NCI-H128 (cell line): ENCODE data around the gene CREM.

ENCODE experiments used
- DNase-seq: peaks from one replicate; lab custom pipeline; 2025; ENCODE audit not compliant: unreplicated experiment; lab: John Stamatoyannopoulos, UW

The CREM gene

DNA sequence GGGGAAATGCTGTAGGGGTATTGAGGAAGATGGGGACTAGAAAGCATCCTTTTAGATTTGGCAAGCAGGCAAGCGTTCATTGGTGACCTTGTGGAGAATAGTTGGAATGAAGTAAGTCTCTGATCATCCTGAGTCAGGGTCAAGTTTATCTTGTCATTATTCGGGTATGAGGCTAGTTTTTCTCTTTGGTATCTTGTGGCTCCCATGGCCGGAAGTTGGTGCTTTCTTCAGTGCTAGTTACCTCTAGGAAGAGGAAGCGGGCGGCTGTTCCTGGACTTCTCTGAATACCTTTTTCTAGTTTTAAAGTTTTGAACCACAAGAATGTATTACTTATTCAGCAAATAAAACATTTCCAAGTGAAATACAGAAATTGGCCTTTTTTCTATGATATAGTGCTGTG, 9.2 kb downstream of the CREM start:
- DNase-seq: no peak

DNA sequence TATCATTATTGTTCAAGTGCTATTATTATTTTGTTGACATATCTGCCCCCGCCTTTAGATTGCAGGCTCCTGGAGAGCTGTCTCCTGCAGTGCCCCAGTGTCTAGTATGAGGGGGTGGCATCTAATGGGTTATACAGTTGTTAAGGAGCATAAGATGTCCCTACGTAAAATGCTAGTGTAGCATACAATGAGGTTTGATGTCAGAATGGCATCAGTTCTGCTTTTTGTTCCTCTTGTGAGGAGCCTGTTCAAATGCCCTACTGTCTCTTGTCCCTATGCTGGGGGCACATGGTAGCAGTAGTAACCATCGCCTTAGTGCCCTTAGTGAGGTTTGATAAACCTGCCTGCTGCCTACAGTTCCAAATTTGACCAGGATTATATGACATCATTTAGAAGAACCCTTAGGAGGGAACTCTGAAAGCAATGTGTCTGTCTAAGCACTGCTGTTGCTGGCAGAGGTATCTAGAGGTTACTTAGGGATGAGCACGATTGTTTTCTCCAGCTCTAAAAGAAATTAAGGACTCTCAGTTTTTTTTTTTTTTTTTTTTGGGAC, 9.7 kb downstream of the CREM start:
- no peak for DNase-seq

DNA sequence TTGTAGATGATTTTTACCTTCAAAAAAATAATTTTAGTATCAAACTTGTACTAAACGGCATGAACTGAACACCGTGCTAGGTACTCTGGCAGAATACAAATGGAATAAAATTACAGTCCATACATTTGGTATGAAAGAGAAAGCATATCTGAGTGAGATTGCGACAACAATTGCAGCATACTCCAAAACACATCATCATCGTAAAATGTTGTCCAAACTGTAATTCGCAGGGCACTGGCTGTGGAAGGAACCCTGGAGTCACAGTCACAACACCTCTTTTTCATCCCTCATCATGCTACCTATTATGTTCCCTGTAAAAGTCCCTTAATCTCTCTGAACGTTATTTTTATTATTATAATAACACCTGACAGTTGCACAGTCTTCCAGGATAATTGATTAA, 13.5 kb downstream of the CREM start:
- no peak for DNase-seq

DNA sequence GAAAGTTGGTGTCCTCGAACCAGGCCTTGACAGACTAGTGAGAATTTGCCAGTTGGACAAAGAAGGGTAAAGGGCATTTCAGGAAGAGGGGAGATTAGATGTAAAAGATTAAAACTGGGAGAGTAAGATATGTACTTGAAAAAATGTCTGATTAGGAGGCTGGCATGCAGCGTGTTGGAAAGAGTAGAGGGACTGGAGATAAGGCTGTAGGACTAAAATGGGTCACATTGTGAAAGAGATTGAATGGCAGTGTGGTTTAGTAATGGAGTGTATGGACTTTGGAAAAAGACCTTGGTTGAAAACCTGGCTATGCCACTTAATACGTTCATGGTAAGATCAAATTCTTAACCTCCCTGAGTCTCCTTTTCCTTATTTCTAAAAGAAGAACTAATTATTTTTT, 14.1 kb downstream of the CREM start:
- no peak for DNase-seq

DNA sequence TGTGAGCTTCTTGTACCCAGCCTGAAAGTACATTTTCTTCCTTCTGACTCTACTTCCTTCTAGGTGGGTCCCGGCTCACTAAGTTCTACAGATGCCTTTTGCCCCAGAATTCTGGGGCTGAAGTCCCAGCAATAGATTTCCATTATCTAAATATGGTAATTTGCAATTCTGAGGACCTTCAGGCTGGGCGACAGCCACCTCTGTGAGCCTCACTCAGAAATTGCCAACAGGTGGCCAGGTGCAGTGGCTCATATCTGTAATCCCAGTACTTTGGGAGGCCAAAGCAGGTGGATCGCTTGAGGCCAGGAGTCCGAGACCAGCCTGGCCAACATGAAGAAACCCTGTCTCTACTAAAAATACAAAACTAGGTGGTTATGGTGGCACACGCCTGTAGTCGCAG, 23.7 kb downstream of the CREM start:
- no peak for DNase-seq

DNA sequence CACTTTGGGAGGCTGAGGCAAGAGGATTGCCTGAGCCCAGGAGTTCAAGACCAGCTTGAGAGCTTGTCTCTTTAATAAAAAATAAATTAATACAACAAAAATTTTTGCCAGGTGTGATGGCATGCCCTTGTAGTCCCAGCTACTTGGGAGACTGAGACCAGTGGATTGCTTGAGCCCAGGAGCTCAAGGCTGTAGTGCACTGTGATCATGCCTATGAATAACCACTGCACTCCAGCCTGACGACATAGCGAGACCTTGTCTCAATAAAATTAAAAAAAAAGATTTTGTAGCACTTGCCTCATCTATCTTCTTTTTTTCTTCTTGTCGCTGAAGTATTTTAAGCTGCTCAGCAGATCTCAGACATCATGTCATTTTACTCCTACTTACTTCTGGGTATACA, 26.3 kb downstream of the CREM start:
- DNase-seq: no peak

DNA sequence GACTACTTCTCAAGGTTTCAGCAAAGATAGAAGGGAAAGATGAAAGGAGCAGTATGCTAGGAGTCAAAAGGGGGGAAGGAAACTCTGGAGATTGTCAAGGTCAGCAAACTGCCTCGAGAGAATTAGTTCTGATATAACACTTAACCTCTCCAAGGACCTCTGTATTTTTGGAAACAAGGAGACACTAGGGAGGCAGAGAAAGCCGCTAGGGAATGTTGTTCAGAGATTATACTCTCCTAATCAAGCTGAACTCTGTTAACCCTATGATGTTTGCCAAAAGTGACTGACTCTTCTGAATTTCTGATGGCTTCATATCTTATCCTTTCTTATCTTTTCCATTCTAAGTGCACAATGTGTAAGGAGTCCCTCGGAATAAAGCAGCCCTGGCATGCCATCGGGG, 27.1 kb downstream of the CREM start:
- no peak for DNase-seq

DNA sequence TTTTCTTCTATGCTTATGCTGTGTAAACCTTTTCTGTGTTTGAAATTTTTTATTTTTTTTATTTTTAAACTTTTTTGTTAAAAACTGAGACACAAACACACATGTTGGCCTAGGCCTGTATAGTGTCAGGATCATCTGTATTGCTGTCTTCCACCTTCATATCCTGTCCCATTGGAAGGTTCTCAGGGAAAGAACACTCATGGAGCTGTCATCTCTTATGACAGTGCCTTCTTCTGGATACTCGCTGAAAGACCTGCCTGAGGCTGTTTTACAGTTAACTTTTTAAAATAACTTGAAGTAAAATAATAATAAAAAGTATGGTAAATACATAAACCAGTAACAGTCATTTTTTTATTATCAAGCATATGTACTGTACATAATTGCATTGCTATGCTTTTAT, 34.1 kb downstream of the CREM start:
- DNase-seq: no peak

DNA sequence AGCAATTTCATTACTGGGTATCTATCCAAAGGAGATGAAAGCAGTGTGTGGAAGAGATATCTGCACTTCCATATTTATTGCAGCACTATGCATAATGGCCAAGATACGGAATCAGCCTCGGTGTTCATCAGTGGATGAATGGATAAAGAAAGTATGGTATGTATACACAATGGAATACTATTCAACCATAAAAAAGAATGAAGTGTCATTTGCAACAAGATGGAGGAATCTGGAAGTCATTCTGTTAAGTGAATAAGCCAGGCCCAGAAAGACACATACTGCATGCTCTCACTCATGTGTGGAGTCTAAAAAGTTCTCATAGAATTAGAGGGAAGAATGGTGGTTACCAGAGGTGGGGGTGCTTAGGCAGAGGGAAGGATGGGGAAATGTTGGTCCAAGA, 35.3 kb downstream of the CREM start:
- no peak for DNase-seq

DNA sequence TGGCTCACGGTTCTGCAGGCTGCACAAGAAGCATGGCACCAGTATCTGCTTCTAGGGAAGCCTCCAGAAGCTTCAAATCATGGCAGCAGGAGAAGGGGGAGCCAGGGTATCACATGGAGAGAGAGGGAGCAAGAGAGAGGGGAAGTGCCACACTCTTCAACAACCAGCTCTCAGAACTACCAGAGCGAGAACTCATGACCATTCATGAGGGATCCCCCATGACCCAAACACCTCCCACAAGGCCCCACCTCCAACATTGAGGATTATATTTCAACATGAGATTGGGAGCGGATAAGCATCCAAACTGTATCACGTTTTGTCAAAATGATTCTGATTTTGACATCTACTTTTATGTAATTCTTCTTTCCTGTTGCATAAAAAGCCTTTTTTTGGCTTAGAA, 38.5 kb downstream of the CREM start:
- DNase-seq: no peak

DNA sequence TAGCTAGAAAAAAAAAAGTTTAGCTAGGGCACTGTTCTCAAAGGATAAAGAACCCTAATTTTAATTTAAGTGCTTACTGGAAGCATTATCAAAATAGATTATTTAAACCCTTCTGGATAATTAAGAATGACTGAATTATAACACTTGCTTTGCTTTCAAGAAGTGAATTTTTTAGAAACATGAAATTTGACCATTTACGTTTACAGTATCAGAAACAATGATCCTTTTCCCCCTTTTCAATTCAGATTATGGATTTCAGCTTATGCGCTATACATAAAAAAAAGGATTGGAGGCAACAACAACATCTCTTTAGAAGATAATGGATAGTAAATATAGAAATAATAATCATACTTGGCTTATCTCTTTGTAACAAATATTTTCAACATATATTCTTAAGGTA, 39.2 kb downstream of the CREM start:
- DNase-seq: no peak

DNA sequence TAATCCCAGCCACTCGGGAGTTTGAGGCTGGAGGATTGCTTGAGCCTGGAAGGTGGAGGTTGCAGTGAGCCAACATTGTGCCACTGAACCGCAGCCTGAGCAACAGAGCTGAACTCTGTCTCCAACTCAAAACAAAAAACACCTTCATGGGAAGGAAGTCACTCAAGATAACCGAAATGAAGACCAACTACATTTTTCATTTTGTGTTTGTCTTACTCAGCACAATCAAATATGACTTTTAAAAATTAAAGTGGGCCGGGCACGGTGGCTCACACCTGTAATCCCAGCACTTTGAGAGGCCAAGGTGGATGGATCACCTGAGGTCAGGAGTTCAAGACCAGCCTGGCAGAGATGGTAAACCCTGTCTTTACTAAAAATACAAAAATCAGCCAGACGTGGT, 40.0 kb downstream of the CREM start:
- DNase-seq: no peak

DNA sequence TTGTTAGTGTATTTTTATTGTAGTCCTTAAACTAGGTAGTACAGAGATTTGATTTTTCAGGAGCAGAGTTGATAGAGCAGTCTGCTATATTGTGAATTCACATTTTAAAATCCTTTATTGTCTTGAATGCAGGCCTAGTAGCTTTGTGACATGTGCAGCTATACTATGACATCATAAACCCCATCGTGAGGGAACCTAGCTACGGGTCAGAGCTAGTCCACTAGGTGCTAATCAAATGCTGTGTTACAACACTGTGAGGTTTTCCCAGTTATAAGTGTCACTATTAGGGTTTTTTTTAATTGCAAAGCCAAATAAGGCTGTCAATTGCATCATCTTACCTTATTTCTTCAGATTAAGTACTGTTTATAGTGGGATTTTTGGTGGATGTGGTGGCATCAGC, 40.7 kb downstream of the CREM start:
- no peak for DNase-seq

DNA sequence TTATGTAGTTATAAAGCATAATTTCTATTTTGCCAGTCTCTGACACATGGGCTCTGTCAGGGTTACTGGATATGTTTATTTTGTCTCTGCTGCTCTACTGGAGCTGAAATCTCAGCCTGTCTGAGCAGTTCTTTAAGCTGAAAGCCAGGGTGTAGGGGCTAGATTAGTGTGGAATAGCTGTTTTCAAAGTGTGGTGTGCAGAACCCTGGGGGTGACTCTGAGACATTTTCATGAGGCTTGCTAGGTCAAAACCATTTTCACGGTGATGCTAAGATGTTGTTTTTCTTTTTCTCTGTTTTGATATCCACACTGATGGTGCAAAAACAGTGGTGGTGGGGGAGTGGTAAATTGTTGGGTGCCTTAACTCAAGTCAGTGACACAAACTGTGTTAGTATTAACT, 45.5 kb downstream of the CREM start:
- DNase-seq: no peak

DNA sequence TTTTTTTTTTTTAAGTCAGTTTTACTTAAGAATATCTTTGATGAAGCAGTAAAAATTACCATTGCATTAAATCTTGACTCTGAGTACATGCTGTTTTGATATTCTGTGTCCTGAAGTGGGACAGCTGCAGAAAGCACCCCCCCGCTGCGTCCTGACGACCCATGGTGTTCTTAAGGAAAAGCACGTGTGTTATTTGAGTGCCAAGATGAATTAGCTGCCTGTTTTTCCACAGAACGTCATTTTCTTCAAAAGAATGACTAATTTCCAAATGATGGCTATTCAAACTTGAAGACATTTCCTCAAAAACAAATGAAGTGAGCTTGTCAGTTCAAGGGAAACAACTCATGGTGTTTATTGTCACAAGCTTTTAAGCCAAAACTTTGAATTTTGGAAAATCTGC, 45.9 kb downstream of the CREM start:
- no peak for DNase-seq

DNA sequence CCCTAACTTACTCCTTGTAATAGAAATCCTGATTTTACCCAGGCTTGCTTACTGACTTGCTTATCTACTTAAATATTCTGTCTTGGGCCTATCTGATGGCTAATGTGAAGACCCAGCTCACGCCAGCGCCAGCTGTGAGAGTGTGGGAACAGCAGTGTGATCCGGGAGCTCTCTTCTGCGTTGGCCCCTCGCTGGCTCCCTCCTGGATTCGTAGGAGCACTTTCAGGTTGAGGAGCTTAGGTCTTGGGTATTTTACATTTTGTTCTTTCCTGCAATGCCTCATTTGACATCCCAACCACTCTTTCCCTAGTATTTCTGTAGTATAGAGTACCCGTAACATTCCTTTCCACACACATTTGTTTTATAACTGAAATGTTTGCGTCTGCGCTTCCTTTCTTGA, 51.7 kb downstream of the CREM start:
- DNase-seq: no peak

DNA sequence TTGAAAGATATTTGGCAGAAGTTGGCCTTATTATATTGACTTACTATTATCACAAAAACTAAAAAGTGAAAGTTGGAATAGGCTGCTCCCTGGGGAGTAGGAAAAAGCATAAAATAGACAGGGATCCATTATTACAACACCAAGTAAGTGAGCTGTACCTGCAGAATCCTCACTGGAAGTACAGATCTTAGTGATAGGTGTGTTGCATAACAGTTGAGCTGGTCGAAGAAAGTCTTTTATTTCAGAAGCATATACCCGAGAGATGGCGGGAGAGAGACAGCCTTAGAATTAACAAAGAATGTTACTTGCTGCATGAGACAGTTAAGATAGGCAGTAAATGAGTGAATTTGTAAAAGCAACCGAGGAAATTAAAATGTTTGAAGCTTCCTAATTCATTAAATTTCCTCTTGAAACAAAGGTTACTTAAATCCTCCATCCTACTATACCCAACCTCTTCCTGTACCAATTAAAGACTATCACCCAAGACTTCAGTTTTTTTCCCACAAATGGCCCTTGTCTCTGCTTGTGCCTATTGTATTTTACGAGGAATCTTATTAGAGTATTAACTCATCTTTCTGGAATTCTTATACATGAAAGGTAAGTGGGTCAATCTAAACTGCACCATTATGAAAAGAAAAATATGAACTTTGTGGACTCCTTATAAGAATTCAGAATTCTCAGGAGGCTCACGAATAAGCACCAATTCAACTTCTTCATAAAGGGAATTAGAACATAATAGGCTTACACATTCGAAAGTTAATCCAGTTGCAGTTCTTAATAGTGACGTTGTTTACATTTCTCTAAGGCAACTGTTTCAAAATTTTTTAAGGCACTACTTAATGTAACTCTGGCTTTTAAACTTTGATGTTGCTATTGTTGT, 56.2 kb downstream of the CREM start:
- DNase-seq: no peak

DNA sequence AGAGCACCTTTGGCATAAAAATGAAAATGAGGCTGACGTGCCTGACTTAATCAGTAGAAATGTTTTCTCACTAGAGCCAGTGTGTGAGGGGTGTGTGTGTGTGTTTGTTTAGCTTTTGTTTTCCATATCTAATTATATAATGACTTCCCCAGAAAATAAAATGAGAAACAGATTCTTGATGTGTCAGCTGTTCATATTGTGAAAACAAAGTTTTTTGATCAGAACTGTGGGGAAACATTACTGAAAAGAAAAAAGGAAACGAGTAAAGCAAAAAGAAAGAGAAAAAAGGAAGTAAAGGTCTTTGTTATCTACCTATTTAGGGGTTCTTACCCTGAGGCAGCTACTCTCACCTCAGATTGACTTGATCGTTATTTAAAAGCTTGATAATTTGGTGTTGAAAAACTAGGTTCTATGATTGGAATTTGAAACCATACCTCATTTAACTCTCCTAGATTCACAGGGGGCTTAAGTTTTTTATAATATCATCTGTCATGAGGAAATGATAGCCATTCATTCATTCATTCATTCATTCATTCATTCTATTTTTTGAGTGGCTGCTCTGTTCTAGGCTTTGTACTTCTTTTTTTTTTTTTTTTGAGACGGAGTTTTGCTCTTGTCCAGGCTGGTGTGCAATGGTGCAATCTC, 58.0 kb downstream of the CREM start:
- DNase-seq: no peak

DNA sequence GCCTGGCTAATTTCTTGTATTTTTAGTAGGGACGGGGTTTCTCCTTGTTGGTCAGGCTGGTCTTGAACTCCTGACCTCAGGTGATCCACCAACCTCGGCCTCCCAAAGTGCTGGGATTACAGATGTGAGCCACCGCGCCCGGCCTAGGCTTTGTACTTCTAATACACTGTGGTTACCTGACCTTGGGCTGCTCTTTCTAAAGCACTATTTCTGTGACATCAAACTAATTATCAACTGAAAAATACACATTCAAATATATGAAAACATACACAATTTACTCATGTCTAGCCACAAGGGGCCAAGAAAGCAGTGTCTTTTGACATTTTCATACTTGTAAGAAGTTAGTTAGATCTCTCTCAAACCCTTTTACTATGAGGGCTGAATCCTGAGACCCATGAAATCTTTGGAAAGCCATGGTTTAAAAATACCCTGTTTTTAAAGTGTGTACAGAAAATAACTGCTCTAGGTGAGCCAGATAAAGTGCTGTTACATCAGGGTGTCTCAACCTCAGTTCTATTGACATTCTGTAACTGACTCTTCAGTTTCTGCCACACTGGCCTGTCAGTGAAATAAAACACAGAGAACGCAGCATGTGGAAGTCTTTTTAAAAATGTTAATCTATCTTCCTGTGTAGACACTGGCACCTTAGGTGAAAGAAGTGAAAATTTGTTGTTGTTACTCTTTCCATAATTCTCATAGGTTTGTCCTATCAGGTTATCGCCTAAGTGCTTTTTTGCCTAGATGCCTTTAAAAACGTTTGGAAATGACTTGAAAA, 58.8 kb downstream of the CREM start:
- DNase-seq: no peak

DNA sequence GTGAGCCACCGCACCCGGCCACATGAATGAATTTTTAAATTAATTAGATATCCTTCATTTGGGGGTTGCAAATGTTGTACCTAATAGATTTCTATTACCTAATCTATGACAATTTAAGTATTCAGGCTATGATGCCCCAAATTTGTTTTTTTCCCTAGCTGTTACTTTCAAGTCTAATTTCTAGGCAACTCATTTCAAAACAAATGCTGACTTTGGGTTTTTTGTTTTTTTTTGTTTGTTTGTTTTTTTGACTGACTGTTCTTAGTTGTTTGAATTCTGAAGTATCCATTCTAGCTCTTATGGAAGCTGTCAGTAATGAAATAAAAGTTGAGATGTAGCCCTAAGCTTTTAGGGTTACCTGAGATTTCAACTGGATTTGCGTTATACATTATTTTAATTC, 62.3 kb downstream of the CREM start:
- no peak for DNase-seq

DNA sequence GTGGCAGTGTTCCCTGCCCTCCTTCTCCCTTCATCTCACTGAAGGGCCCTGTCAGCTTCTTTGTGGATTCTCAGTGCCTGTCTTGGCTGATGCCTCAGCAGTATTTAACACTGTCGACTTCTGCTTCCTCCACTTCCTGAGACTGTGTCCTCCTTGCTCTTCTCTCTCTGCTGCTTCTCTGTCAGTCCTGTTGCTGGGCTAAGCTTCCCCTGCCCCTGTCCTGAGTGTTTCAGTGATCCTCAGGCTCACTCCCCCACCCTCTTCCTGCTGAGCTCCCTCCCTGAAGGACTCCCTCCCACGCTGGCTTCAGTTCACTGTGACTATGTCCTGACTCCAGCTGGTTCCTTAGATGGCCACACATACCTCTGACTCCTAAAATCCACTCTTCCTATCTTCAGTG, 64.9 kb downstream of the CREM start:
- no peak for DNase-seq
